Measurements from ENCODE around the gene MYH6. TPM values are rescaled to one million over a fixed set of nuclear protein-coding genes. Genes with fewer than 3 reads are reported as not detected.
"Not testable (repeated sequence)": the region's sequence is repeated elsewhere in the genome, so short reads cannot be mapped to it uniquely, and the experiment has no call there.

The MYH6 gene
- not detected in 2 replicates for total RNA-seq
- long read RNA-seq, result 0 reads

- H3K4me1 Mint-ChIP-seq (ENCODE audit: unreplicated experiment), result no peaks in the 10 kb centered on the region
- H3K9me3 Mint-ChIP-seq (ENCODE audit: unreplicated experiment), result no peaks in the 10 kb centered on the region
- H3K36me3 Mint-ChIP-seq (ENCODE audit: unreplicated experiment), result no peaks in the 10 kb centered on the region
- no peak within 1 kb of the TSS for H3K27ac Mint-ChIP-seq (ENCODE audit: unreplicated experiment)
- no peak for TF ChIP-seq CTCF (IDR thresholded peaks at IDR 0.05)
- H3K4me3 Mint-ChIP-seq (ENCODE audit: unreplicated experiment), result no peak within 1 kb of the TSS
- H3K27me3 Mint-ChIP-seq (ENCODE audit: unreplicated experiment), result peaks cover 30% of the 10 kb centered on the region
- no peak for DNase-seq (ENCODE audit: extremely low spot score, unreplicated experiment)
These were observed at the start of gene MYH6 for GRCh38 chr14:23407516-23408306. MYH6 (minus strand) TSS chr14:23408273; CDS start chr14:23407223, 1,050 bp downstream.

GRCh38 chr14:23456883-23457586 lies 49.0 kb upstream of the MYH6 start:
- not testable (repeated sequence) for H3K4me3 Mint-ChIP-seq (ENCODE audit: unreplicated experiment); DNase-seq (ENCODE audit: extremely low spot score, unreplicated experiment); H3K36me3 Mint-ChIP-seq (ENCODE audit: unreplicated experiment); H3K9me3 Mint-ChIP-seq (ENCODE audit: unreplicated experiment); H3K27ac Mint-ChIP-seq (ENCODE audit: unreplicated experiment); H3K4me1 Mint-ChIP-seq (ENCODE audit: unreplicated experiment)
- H3K27me3 Mint-ChIP-seq (ENCODE audit: unreplicated experiment), result peaks cover 50% of the 10 kb centered on the region
- peak; percentile 19 for TF ChIP-seq CTCF (IDR thresholded peaks at IDR 0.05)

GRCh38 chr14:23454445-23454856 lies 46.4 kb upstream of the MYH6 start:
- TF ChIP-seq CTCF (IDR thresholded peaks at IDR 0.05), result no peak
- no peak for DNase-seq (ENCODE audit: extremely low spot score, unreplicated experiment)
- Mint-ChIP-seq H3K27me3 (ENCODE audit: unreplicated experiment) (peaks cover 47% of the 10 kb centered on the region), H3K4me1 (ENCODE audit: unreplicated experiment) (no peaks in the 10 kb centered on the region), H3K4me3 (ENCODE audit: unreplicated experiment) (no peak overlapping the region), H3K36me3 (ENCODE audit: unreplicated experiment) (no peaks in the 10 kb centered on the region), H3K9me3 (ENCODE audit: unreplicated experiment) (no peaks in the 10 kb centered on the region), H3K27ac (ENCODE audit: unreplicated experiment) (no peak overlapping the region)

GRCh38 chr14:23452237-23452636 lies 44.2 kb upstream of the MYH6 start:
- Mint-ChIP-seq H3K9me3 (ENCODE audit: unreplicated experiment) (no peaks in the 10 kb centered on the region), H3K4me1 (ENCODE audit: unreplicated experiment) (no peaks in the 10 kb centered on the region), H3K27me3 (ENCODE audit: unreplicated experiment) (peaks cover 53% of the 10 kb centered on the region), H3K27ac (ENCODE audit: unreplicated experiment) (no peak overlapping the region), H3K4me3 (ENCODE audit: unreplicated experiment) (no peak overlapping the region), H3K36me3 (ENCODE audit: unreplicated experiment) (no peaks in the 10 kb centered on the region)
- no peak for TF ChIP-seq CTCF (IDR thresholded peaks at IDR 0.05)
- no peak for DNase-seq (ENCODE audit: extremely low spot score, unreplicated experiment)

- H3K4me3 Mint-ChIP-seq (ENCODE audit: unreplicated experiment), result no peak overlapping the region
- H3K36me3 Mint-ChIP-seq (ENCODE audit: unreplicated experiment), result no peaks in the 10 kb centered on the region
- H3K27ac Mint-ChIP-seq (ENCODE audit: unreplicated experiment), result no peak overlapping the region
- H3K27me3 Mint-ChIP-seq (ENCODE audit: unreplicated experiment), result peaks cover 51% of the 10 kb centered on the region
- H3K4me1 Mint-ChIP-seq (ENCODE audit: unreplicated experiment), result no peaks in the 10 kb centered on the region
- H3K9me3 Mint-ChIP-seq (ENCODE audit: unreplicated experiment), result no peaks in the 10 kb centered on the region
- no peak for TF ChIP-seq CTCF (IDR thresholded peaks at IDR 0.05)
- DNase-seq (ENCODE audit: extremely low spot score, unreplicated experiment), result no peak
These were observed 42.3 kb upstream of the MYH6 start for GRCh38 chr14:23450379-23450778.
